B cell (primary cell): ENCODE data around the gene SLC24A4.

Experiments used
- EZH2 ChIP-seq: IDR thresholded peaks from 2 replicates; pipeline ENCODE4 v1.6.1; 2012; ENCODE audit warnings: borderline replicate concordance, low read depth, mild to moderate bottlenecking, moderate library complexity, low read length; ENCODE audit not compliant: insufficient read depth, poor library complexity, severe bottlenecking
- TF ChIP-seq, protein P1 (sequence below): fragments of 200-600 bp; IDR thresholded peaks from one replicate; pipeline ENCODE4 v1.8.0; 2022; ENCODE audit warnings: antibody characterized with exemption, mild to moderate bottlenecking

GRCh38 chr14:92531106-92531873, 208.3 kb downstream of the SLC24A4 start:
- TF ChIP-seq, protein P1, sequence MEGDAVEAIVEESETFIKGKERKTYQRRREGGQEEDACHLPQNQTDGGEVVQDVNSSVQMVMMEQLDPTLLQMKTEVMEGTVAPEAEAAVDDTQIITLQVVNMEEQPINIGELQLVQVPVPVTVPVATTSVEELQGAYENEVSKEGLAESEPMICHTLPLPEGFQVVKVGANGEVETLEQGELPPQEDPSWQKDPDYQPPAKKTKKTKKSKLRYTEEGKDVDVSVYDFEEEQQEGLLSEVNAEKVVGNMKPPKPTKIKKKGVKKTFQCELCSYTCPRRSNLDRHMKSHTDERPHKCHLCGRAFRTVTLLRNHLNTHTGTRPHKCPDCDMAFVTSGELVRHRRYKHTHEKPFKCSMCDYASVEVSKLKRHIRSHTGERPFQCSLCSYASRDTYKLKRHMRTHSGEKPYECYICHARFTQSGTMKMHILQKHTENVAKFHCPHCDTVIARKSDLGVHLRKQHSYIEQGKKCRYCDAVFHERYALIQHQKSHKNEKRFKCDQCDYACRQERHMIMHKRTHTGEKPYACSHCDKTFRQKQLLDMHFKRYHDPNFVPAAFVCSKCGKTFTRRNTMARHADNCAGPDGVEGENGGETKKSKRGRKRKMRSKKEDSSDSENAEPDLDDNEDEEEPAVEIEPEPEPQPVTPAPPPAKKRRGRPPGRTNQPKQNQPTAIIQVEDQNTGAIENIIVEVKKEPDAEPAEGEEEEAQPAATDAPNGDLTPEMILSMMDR = no peak
- TF ChIP-seq EZH2 = no peak
